HuH-7 (cell line): ENCODE data around the gene ABL1.
"Not testable (repeated sequence)": the region's sequence is repeated elsewhere in the genome, so short reads cannot be mapped to it uniquely, and the experiment has no call there.

Experiments used
- DNase-seq: peaks from one replicate; pipeline ENCODE4 v3.0.0; 2011; ENCODE audit warnings: low spot score

Gene ABL1

DNA sequence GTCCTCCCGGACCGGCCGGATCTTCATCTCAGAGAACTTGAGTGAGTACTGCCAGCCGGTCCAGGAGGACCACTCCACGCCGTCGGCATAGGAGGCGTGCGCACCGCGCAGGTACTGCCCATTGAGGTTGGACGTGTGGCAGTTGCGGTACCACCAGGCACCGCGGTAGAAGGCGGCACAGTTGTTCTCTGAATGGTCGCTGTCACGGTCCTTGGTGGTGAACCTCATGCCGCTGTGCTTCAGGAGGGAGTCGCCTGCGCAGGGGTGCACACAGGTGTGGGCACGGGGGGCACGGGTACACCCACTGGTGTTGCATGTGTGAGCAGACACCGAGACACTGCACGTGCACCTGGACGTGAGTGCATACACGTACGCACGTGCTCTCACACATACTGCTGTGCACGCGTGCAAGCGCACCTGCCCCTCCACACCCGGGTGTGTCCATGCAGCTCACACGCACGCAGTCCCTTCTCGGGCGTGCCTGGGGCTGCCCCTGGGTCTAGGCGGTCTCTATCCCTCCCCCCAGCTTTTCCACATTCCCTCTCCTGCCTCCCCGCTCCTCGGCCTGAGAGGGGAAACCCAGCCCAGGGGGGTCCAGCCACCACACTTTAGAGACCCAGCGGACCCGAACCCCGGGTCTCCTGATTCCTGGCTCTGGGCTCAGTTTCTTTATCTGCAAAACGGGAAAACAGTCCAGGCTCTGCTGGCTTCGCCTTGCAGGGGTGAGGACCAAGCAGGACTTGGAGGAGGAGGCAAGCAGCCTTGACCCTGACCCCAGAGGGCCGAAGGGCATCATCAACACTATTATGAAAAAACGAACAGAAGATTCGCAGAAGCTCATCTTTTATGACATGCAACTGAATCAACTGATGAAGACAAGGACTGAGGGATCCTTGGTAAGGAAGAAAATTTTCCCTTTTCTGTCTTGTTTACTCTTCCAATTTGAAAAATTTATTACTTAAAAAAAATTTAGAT is 69.3 kb downstream of the ABL1 start:
- DNase-seq = no peak

DNA sequence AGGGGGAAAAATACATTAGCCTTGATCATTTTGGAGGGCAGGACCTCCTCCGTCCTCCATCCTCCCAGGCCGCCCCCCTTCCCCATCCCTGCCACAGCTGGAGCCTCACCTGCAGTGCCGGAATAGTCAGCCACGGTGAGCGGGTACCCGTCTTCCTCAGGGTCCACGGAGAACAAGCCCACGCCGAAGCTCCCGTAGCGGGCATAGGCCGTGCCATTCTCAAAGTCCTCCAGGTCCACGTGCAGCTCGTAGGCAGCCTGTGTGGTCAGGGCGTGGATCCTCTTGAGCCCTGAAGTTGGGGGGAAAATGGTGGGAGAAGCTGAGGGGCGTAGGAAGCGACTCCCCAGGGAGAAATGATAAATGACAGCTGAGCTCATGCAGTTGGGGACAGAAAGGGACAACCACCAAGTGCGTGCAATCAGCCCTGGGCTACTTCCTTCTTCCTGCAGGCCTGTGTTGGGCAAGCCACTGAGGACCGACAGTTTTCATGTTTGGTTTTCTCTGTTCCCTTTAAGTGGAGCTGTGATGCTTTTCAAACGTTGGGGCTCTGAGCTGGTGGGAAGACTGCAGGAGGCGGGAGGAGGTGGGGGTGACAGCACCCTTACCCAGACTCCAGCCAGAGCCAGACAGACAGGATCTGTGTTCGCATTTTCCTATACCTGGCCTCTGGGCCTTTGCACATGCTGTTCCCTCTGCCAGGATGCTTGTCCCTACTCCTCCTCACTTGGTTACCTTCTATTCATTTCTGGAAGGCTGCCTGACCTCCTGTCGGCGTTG is 70.3 kb downstream of the ABL1 start:
- DNase-seq = no peak

DNA sequence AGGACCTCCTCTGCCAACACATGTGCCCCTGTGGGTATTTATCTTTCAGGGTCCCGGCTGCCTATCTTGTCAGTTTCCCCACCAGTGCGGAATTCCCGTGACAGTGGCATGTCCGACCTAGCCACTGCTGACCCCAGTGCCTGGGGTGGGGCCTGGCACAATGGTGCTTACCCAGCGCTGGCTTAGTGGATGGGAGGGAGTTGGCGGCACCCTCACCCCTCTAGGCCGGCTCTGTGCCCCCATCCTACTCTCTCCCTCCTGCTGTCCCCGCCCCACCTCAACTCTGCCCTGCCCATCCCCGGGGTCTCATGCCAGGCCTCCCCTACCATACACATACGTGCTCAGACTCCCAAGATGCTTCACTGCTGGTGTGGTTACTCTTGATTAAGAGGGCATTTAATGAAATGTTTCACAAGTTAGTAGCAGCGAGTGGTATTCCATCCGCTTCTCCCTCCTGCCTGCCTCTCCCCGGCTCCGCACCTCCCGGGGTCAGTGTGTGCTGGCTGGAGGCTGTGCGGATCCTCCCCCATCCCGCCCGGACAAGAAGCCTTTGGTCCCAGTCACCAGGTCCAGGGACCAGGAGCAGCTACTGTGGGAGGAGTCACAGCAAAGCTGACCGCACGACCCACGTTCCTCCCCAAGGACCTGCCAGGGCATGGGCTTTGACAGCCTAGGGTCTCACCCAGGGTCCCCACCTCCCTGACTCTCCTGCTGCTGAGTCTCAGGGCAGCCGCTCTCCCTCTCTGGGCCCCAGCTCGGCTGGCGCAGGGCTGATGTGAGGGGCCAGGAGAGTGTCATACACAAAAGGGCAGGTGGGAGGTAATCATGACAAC is 71.1 kb downstream of the ABL1 start:
- DNase-seq = no peak

DNA sequence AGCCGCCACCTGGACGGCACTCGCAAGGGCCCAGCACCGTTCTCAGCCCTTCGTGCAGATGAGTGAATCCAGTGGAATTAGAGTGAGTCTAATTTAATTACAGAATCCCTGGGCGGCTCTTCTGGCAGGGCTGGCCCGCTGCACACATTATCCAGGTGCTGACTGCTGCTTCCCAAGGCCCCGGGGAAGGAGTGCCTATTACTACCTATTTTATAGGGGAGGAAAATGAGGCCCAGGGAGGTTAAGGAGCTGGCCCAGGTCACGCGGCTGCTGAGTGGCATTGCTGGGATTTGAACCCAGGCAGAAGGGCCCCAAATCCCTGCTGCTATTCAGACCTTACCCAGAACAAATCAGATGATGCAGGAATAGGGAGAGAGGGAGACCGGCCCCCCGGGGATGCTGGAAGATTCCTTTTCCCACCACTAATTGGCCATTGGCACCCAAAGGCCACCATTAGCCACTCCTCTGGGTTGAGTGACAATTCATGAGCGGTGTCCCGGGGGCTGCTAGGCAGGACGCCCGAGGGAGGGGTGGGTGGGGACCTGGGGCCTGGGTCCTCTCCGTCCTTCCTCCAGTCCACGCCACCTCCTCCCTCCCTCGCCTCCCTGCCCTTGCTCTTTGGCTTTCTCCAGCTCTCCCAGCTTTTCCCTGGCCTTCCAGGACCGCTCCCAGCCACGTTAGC is 71.8 kb downstream of the ABL1 start:
- no peak for DNase-seq

DNA sequence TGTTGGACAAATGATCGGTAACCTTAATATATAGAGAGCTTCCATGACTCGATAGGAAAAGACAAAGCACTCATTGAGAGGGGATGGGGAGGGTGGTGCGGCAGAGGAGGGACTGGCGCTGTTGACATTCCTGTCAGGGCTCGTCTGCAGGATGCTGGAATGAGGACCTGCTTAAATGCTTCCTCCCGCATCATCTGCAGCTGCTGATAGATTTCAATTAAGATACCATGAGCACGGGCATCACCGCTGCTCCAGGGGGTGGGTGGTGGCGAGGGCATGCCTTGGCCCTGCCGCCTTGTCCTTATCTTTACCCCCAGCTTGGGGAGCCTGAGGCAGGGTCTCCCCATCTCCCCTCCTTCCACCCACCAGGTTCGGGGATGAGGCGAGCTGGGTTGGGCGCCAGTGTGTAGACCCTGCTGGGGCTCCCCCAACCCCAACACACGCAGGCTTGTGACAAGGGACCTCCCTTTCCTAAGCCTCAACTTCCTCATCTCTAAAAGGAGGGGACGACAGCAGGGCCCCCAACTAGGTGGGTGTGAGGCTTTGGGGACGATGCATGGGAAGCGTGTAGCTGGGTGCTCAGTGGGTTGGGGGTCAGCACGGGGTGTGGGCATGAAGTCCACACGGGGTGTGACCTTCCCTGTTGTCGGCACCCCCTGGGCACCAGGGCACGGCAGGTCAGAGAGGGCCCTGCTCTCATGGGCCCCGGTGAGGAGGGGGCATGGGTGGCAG is 73.3 kb downstream of the ABL1 start:
- DNase-seq = no peak

DNA sequence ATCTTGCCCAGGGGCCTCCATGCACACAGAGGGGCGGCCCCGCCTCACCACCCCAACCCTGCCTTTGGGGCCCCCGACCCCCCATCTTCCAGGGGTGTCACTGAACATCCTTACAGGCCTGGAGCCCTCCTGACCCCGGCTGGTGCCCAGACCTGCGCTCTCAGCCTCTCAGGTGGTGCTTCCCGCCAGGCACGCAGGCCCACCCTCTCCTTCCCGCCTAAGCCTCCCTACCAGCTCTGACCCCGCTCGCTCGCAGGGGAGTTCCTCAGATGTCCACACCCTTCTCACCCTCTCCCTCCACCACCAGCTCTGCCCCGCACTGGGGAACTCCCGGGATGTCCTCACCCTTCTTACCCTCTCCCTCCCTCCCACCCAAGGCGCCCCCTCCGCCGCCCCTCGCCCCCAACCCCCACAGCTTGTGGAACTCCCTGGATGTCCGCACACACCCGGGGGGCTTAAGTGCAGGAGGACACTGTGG is 73.9 kb downstream of the ABL1 start:
- no peak for DNase-seq

DNA sequence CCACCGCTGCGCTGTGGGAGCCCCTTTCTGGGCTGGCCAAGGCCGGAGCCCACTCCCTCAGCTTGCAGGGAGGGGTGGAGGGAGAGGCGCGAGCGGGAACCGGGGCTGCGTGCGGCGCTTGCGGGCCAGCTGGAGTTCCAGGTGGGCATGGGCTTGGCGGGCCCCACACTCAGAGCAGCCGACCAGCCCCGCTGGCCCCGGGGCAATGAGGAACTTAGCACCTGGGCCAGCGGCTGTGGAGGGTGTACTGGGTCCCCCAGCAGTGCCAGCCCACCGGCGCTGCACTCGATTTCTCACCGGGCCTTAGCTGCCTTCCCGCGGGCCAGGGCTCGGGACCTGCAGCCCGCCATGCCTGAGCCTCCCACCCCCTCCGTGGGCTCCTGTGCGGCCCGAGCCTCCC is 75.0 kb downstream of the ABL1 start:
- not testable (repeated sequence) for DNase-seq

DNA sequence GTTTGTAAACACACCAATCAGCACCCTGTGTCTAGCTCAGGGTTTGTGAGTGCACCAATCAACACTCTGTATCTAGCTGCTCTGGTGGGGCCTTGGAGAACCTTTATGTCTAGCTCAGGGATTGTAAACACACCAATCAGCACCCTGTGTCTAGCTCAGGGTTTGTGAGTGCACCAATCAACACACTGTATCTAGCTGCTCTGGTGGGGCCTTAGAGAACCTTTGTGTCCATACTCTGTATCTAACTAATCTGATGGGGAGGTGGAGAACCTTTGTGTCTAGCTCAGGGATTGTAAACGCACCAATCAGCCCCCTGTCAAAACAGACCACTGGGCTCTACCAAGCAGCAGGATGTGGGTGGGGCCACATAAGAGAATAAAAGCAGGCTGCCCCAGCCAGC is 75.6 kb downstream of the ABL1 start:
- DNase-seq = not testable (repeated sequence)

DNA sequence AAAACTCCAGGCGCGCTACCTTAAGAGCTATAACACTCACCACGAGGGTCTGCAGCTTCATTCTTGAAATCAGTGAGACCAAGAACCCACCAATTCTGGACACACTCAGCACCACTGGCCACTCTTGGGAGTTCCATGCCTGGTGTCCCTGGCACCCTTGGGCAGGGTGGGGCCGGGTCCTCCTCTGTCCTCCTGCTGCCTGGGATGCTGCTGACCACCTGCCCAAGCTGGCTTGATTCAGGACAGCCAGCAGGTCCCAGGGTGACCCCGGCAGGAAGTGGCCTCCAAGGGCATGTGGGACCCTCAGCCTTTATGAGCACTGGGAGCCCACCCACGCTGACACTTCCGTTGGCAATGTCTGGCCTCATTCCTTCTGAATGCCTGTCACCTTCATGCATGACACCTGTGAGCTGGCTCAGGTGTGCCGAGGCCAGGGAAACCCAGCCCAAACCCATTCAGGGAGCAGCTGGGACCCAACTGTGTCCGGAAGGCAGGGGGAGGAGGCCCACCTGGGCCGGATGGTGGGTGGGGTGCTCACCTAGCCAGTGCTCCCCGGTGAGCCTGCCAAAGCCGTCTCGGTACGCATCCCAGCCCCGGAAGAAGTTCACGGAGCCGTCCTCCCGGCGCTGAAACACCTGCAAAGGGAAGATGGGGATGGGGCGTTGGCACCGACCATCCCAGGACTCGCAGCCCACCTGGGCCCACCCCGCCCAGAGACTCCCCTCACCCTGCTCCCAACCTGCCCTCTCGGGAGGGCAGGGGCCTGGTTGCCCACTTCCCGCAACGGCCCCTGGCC is 76.4 kb downstream of the ABL1 start:
- no peak for DNase-seq

DNA sequence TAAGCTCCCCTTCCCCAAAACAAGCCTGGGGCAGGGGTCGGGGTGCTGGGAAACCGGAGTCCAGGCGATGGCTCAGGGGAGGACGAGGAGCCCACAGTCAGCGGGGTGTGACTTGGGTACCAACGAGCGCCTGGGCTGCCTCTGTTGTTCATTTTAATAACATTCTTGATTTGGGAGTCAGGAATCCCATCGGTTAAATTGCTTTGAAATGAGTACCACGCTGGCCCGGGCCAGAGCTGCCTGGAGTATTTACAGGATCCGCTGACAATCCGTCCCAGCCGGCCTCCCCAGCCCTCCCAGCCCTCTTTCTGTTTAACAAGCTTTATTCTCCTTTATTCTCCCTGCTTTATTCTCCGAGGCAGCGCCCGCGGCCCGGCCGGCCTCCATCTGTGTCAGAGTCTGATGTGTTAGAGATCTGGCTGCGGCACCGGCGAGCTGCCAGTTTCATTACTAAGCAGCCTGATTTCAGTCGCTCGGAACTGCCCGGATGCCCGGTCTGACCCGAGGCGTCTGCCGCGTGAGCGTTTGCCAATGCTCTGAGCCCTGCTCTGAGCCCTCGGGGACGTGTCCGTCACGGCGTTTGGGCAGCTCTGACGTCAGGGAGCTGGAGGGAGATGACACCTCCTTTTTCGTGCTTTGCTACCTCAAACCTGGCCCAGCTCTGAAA is 78.0 kb downstream of the ABL1 start:
- no peak for DNase-seq

DNA sequence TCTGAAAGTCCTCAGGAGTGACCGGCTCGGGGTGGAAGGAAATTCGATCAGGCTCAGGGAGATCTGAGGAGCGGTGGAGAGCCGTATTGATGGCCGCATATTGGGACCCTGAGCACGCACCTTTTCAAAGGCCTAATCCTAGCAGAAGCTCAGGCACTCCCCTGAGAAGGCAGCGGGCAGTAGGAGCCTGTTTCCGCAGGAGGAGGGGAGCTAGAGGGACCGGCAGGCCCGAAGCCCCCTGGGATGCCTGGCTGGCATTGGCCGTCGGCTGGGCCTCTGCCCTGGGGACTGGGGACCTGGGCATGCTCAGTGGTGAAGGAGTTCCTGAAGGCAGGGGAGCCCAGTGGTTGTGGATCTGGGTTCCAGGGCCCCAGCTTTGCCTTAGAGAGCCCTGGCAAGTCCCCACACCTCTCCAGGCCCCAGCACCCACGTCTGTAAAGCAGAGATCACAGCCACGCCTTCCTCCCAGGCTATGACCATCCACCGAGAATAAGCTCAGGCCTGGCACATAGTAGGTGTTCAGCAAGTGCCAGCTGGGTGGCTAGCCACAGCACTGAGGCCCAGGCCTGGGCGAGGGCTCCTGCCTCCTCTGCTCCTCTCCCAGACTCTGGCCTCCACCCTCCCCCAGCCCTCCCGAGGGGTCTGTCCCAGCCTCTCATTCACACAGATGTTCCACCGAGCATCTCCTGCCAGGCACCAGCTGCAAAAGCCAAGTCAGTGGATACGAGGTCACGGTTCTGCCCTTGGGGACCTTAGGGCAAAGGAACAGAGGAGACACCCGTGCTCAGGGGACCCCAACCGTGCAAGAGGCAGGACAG is 78.8 kb downstream of the ABL1 start:
- DNase-seq = no peak

DNA sequence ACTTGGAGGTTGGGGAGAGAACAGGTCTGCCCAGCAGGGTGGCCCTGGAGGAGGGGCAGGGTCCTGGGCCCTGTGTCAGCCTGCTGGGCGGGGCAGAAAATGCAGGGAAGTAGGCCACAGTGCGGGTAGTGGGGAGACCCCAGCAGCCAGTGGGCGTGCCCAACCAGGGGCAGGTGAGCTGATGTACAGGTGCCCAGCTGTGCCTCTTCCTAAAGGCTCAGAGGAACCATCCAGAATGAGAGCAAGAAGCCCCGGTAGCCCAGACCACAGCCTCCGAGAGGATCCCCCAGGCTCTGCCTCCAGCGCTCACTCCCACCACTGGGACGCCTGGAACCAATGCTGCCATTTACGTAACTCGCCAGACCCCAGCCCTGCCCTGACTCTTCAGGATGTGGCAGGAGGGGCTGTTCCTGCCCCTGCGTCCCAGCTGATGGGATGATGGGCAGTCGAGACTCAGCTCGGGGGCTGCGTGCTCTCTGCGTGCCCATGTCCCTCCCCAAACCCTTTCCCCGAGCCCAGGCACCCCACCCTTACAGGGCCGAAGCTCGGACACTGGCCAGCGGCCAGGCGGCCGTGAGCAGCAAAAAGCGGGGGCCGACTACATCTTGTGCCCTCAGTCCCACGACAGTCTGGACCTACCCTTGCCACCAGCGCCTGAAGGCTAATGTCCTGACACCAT is 79.5 kb downstream of the ABL1 start:
- no peak for DNase-seq

DNA sequence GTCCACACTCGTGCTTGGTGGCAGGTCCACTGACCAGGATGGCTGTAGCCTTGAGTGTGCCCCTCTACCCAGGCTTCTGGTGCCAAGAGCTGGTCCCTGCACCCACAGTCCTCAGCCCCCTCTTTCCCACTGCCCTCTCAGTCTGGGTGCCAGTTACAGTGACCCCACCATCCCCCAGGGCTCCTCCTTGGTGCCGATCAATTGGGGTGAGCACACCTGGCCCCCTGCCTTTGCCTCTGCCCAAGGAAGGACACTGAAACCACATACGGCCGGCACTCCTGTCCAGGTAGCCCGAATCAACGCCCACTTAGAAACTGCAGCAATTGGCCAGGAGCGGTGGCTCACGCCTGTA is 80.0 kb downstream of the ABL1 start:
- DNase-seq = no peak

DNA sequence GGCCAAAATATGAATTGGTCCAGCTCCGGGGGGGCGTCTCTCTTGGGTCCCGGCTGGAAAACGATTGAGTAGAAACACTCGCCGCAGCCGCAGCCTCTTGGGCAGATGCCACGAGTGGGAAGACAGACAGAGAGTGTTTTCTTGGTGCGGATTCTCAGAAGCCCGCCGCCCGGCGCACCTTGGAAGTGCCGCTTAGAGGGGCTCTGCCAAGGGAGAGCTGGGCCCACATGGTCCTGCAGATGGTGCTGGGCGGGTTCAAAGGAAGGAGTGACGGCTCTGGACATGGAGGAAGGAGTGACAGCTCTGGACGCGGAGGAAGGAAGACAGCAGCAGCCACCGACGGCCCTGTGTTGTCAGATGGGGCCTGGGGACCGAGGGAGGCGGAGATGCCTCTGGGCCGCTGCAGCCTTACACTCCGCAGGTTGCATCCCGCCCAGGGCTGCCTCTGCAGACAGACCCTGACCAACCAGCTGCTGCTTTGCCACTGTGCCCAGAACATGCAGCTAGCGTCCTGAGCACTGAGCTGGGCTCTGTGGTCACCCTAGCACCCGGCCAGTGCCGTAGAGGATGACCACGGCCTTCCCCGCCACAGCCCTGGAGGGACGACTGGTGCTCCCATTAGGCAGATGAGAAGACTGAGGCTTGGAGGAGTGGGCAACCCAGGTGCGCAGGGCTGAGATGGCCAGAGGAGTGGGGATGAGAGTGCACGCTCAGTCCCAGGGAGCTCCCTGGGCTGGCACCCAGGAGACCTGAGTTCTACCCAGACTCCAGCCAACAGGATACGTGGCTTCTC is 82.3 kb downstream of the ABL1 start:
- DNase-seq = no peak

DNA sequence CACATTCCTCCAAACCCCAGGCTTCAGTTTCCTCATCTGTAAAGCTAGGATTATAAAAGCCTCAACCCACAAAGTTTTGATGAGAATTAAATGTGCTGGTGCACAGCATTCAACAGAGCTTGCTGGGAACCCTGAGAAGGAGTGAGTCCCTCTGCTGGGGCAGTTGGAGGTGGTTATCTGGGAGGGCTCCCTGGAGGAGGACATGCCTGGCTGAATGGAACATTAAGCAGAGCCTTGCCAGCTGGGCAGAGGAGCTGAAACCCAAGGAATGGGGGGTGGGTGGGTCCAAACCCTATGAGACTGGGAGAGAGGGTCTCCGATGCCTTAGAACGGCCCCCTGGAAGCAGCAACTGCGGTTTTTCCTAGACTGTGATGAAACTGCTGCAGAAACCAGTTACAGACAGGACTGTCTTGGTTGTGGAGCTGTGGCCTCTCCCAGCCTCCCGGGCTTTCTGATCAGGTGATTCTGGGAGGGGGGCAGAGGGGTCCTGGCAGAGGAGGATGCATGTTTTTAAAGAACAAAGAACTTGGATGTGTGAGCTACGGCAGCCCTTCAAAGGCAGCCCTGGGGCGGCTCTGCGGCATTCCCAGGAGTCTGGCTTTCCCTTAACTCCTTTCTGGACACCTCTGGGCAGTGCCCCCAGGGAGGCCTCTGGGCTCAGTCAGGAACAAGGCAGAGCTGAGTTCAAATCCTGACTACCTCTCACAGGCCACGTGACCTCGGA is 83.2 kb downstream of the ABL1 start:
- DNase-seq = no peak

DNA sequence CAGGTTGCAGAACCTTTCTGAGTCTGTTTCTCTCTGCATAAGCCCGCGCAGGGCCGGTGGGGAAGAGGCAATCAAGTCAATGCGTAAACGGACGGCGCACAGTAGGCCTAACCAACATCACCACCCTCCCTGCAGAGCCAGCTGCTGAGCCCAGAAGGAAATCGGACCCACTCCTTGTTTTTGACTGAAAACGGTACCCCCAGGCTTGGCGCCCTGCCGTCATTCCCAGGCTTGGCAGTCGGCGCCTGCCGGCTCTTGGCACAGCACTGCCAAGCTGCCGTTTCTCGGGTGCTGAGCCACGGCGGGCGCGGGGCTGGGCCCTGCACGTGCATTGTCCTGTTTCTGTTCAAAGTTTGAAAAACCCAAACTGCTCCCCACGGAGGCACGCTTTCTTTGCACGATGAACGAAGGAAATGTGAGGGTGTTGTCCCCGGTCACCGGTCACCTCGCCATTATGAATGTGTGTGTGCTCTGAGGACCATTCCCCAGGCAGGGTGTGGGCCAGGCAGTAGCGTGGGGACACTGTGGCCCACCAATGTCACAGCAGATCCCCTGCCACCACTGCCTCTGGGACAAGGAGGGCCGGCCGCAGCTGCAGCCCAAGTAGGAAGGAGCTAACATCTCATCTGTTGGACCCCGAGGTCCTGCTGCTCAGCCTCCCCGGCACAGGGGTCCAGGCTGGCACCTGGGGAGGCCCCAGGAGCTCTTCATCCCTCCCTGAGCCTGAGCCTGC is 83.9 kb downstream of the ABL1 start:
- no peak for DNase-seq
